ENCODE results near the gene NCOA1. TPM values are rescaled to one million over a fixed set of nuclear protein-coding genes. Genes with fewer than 3 reads are reported as not detected.

The NCOA1 gene
- total and polyA plus RNA-seq, 10 of the 15 experiments (the other 5 are each of a cell fraction or from before 2014, with no cell fraction given) = 1.8 to 35.6 (median 6.1) TPM

DNA sequence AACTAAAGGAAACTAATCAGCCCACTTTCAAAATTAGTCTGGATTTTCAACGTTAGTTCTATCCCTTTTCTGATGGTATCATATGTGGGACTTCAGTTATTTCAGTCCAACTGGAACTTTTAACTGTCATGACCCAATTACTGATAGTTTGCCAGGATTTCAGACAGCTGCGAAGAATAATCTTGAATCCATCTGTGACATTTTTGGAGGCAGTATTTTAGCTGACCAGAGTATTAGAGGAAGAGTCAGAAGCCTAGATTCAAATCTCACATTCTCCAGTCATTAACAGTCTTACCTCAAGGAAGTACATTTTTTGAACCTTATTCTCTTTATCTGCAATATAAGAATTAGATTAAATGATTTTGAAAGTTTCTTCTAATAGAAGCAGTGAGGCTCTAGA, 220.8 kb downstream of the NCOA1 start:
- no peak overlapping the region for H3K9ac ChIP-seq (ENCODE audit: control insufficient read depth, insufficient read depth, low read length)
- H3K9me3 ChIP-seq (replicated peaks; ENCODE audit: control insufficient read depth, insufficient read depth, low read length) = no peaks in the 10 kb centered on the region
- H3K4me2 ChIP-seq (ENCODE audit: control insufficient read depth, insufficient read depth) = no peak overlapping the region
- intact Hi-C loops (cut with micrococcal nuclease; ENCODE audit: unreplicated experiment) = no loop called here
- 94% methylated on average over 2 of the region's 2 CpGs for WGBS (ENCODE audit: insufficient coverage, insufficient replicate concordance, low lambda C conversion rate, missing lambda C conversion rate)
- H3K79me2 ChIP-seq (ENCODE audit: control insufficient read depth, insufficient read depth, low read length) = no peaks in the 10 kb centered on the region
- H2AFZ ChIP-seq (ENCODE audit: control insufficient read depth, low read depth, low read length) = no peak overlapping the region
- no peaks in the 10 kb centered on the region for H3K27me3 ChIP-seq (replicated peaks in 1 of 2; ENCODE audit: control insufficient read depth in 2 of 2, insufficient read depth in 2 of 2, low read length in 1 of 2)
- DNase-seq (ENCODE audit: low read depth, low spot score) = no peak
- H3K4me3 ChIP-seq = no peak overlapping the region
- no peaks in the 10 kb centered on the region for H3K4me1 ChIP-seq (ENCODE audit: control insufficient read depth, insufficient read depth, low read length)
- peaks cover 0 to 7% of the 10 kb centered on the region in 2 experiments; a peak in 2 of 4 replicates for H3K36me3 ChIP-seq (ENCODE audit: control insufficient read depth in 2 of 2, insufficient read depth in 2 of 2, low read length in 1 of 2)
- ChIA-PET POLR2A (no interaction called here), CTCF (no interaction called here), SMC1A (ENCODE audit: uncharacterized antibody, unreplicated experiment) (no interaction called here), RAD21 (ENCODE audit: unreplicated experiment) (no interaction called here)
- in situ Hi-C loops (cut with MboI) = no loop called here
- no peak for FAIRE-seq
- no peaks in the 10 kb centered on the region for H4K20me1 ChIP-seq (ENCODE audit: control insufficient read depth, insufficient read depth)
- H3K27ac ChIP-seq (ENCODE audit: control insufficient read depth, insufficient read depth) = no peak overlapping the region
- ATAC-seq = no peak
- TF ChIP-seq ASH2L (IDR thresholded peaks at IDR 0.05; ENCODE audit: borderline replicate concordance, low read depth) = no peak
- TF ChIP-seq, protein P1, sequence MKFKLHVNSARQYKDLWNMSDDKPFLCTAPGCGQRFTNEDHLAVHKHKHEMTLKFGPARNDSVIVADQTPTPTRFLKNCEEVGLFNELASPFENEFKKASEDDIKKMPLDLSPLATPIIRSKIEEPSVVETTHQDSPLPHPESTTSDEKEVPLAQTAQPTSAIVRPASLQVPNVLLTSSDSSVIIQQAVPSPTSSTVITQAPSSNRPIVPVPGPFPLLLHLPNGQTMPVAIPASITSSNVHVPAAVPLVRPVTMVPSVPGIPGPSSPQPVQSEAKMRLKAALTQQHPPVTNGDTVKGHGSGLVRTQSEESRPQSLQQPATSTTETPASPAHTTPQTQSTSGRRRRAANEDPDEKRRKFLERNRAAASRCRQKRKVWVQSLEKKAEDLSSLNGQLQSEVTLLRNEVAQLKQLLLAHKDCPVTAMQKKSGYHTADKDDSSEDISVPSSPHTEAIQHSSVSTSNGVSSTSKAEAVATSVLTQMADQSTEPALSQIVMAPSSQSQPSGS (IDR thresholded peaks at IDR 0.05; ENCODE audit: low read length) = no peak
- TF ChIP-seq, protein P2, sequence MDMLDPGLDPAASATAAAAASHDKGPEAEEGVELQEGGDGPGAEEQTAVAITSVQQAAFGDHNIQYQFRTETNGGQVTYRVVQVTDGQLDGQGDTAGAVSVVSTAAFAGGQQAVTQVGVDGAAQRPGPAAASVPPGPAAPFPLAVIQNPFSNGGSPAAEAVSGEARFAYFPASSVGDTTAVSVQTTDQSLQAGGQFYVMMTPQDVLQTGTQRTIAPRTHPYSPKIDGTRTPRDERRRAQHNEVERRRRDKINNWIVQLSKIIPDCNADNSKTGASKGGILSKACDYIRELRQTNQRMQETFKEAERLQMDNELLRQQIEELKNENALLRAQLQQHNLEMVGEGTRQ (IDR thresholded peaks at IDR 0.05; ENCODE audit: borderline replicate concordance, low read depth, low read length) = no peak
- no peak for TF ChIP-seq RB1 (IDR thresholded peaks at IDR 0.05; ENCODE audit: borderline replicate concordance)
- TF ChIP-seq SMC3 (IDR thresholded peaks at IDR 0.05; ENCODE audit: borderline replicate concordance, low read length) = no peak
- no peak for TF ChIP-seq IKZF2 (IDR thresholded peaks at IDR 0.05)
- TF ChIP-seq ETV6 (conservative IDR thresholded peaks at IDR 0.05 in 1 of 2, IDR thresholded peaks at IDR 0.05 in 1 of 2; ENCODE audit: borderline replicate concordance in 1 of 2, low read depth in 1 of 2) = no peak
- no peak for TF ChIP-seq RBBP5 (conservative IDR thresholded peaks at IDR 0.05)
- TF ChIP-seq NBN (IDR thresholded peaks at IDR 0.05) = no peak
- no peak for TF ChIP-seq NR2C2 (IDR thresholded peaks at IDR 0.05; ENCODE audit: borderline replicate concordance, control insufficient read depth, insufficient read length, low read depth)
- BruUV-seq (replicated peaks) = no TSS peak

Measured in GM12878 (cell line).